Right renal cortex interstitium (tissue), 3 donors: ENCODE results near the gene FAM234B. TPM values are rescaled to one million over a fixed set of nuclear protein-coding genes. Genes with fewer than 3 reads are reported as not detected.

Experiments
- DNase-seq, 3 donors: peaks; one replicate each; pipeline ENCODE4 v3.0.0-alpha.2; 2013; ENCODE audit warnings: low read depth in 3 of 3, low spot score in 2 of 3
- polyA plus RNA-seq, 3 donors: library from polyadenylated mRNA; unstranded; fragments of 120-200 nt; gene quantifications; one replicate each; pipeline ENCODE4 v1.2.1, GENCODE V29; 2013; ENCODE audit not compliant: insufficient read length in 3 of 3

The FAM234B gene
- polyA plus RNA-seq, 3 donors: 12.8 to 14.4 (median 13.1) TPM

- DNase-seq: no peak
These were observed 62.5 kb downstream of the FAM234B start for GRCh38 chr12:13106666-13107065.

GRCh38 chr12:13112968-13113367 lies 68.8 kb downstream of the FAM234B start:
- DNase-seq: no peak

- no peak for DNase-seq
These were observed 70.3 kb downstream of the FAM234B start for GRCh38 chr12:13114251-13115052.

- DNase-seq: no peak
These were observed 72.1 kb downstream of the FAM234B start for GRCh38 chr12:13116259-13116658.

GRCh38 chr12:13117029-13117428 lies 72.8 kb downstream of the FAM234B start:
- DNase-seq: no peak

- DNase-seq: no peak
These were observed 75.6 kb downstream of the FAM234B start for GRCh38 chr12:13119826-13120225.

GRCh38 chr12:13120413-13120812 lies 76.2 kb downstream of the FAM234B start:
- DNase-seq: no peak

- DNase-seq: no peak
These were observed 77.4 kb downstream of the FAM234B start for GRCh38 chr12:13121568-13121967.

GRCh38 chr12:13124656-13125505 lies 80.7 kb downstream of the FAM234B start:
- DNase-seq: no peak

- DNase-seq: no peak
These were observed 81.8 kb downstream of the FAM234B start for GRCh38 chr12:13125996-13126395.

- DNase-seq: no peak
These were observed 82.3 kb downstream of the FAM234B start for GRCh38 chr12:13126494-13126893.

GRCh38 chr12:13127444-13127843 lies 83.3 kb downstream of the FAM234B start:
- DNase-seq: no peak

- no peak for DNase-seq
These were observed 84.2 kb downstream of the FAM234B start for GRCh38 chr12:13128291-13128965.

- DNase-seq: no peak
These were observed 86.8 kb downstream of the FAM234B start for GRCh38 chr12:13130981-13131380.

Other genes with a start within 250 kb of the FAM234B start
- 10 to 100 TPM; 75.0 to 80.2 (median 80.0) TPM for gene DDX47, start 231.0 kb upstream of the FAM234B start, polyA plus RNA-seq
- gene GPRC5A, start 152.8 kb upstream of the FAM234B start, polyA plus RNA-seq: 10 to 100 TPM in 1 of 3 donors, 1 to 10 TPM in 2; 7.6 to 10.3 (median 8.3) TPM
- under 1 TPM in 2 of 3 donors, not detected in 1; 0.72 to 0.86 TPM for gene GPRC5D, start 92.2 kb upstream of the FAM234B start, polyA plus RNA-seq
- gene HEBP1, start 44.1 kb upstream of the FAM234B start, polyA plus RNA-seq: 10 to 100 TPM; 69.9 to 80.7 (median 75.7) TPM
- under 1 TPM; 0.43 to 0.90 (median 0.61) TPM for gene GSG1, start 59.3 kb downstream of the FAM234B start, polyA plus RNA-seq
- gene EMP1, start 152.3 kb downstream of the FAM234B start, polyA plus RNA-seq: 100 to 1,000 TPM; 106 to 123 (median 109) TPM